Measurements from ENCODE around the gene SLIT3.

Gene SLIT3

DNA sequence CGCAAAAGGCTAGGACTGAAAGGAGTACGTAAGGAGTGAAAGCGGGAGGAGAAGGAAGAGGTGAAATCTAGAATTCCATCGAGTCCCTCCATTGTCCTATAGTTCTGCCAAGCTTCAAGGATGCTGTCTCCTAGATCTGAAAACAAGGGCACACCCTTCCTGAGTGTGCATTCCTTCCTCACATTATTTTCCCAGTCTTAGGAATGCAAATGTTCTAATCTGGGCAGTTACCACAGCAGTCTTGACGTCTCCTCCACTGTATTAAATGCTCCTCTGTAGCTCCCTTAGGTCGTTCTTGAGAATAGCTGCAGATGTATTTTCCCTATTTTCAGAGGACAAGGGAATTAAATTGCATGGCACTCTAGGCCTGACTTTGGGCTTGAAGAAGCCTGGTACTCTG lies 127.6 kb downstream of the SLIT3 start:
- Mint-ChIP-seq H3K4me1 (peaks cover 1% of the 10 kb centered on the region), H3K36me3 (ENCODE audit: low read depth) (no peaks in the 10 kb centered on the region), H3K4me3 (no peak overlapping the region), H3K27ac (no peak overlapping the region), H3K9me3 (no peaks in the 10 kb centered on the region), H3K27me3 (ENCODE audit: low read depth, poor library complexity) (peaks cover 18% of the 10 kb centered on the region)
- TF ChIP-seq, protein P1, sequence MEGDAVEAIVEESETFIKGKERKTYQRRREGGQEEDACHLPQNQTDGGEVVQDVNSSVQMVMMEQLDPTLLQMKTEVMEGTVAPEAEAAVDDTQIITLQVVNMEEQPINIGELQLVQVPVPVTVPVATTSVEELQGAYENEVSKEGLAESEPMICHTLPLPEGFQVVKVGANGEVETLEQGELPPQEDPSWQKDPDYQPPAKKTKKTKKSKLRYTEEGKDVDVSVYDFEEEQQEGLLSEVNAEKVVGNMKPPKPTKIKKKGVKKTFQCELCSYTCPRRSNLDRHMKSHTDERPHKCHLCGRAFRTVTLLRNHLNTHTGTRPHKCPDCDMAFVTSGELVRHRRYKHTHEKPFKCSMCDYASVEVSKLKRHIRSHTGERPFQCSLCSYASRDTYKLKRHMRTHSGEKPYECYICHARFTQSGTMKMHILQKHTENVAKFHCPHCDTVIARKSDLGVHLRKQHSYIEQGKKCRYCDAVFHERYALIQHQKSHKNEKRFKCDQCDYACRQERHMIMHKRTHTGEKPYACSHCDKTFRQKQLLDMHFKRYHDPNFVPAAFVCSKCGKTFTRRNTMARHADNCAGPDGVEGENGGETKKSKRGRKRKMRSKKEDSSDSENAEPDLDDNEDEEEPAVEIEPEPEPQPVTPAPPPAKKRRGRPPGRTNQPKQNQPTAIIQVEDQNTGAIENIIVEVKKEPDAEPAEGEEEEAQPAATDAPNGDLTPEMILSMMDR (IDR thresholded peaks at IDR 0.05): no peak
- no peak for DNase-seq

DNA sequence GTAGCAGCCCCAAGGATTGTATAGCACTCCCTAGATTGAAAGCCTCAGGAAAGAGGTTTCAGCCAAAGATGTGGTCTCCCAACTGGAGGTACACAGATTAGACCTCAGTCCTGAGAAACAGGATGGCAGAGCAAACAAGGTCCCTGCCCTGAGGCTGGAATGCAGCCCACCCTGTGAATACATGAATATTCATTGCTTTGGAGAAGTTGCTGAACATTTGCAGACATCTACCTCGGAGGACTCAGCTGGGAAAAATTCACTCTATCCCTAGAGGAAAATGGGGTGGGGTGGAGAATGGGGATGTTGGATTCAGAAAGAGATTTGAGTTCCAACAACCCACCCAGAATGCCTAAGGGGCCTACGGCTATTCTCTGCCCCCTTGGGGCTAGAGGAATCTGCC lies 129.4 kb downstream of the SLIT3 start:
- no peak for DNase-seq
- TF ChIP-seq, protein P1 (IDR thresholded peaks at IDR 0.05): no peak
- Mint-ChIP-seq H3K36me3 (ENCODE audit: low read depth) (no peaks in the 10 kb centered on the region), H3K27ac (no peak overlapping the region), H3K4me1 (peaks cover 10% of the 10 kb centered on the region), H3K27me3 (ENCODE audit: low read depth, poor library complexity) (peaks cover 15% of the 10 kb centered on the region), H3K4me3 (no peak overlapping the region), H3K9me3 (no peaks in the 10 kb centered on the region)

DNA sequence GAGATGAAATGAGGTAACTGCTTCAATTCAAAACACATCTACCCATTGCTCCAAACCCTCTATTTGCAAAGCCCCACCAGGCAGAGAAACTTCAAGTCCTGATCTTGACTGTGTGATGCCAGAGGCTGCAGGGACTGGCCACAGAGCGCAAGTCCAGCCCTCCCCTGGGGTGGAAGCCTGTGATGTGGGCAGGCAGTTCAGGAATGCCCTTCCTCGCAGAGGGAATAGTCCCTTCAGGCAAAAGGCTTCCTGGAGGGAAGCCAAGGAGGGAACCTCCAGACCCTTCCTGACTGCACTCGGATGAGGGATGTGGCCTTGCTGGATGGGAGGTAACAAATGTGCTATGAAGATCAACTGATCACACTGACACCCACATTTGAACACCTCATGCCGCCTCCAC lies 131.2 kb downstream of the SLIT3 start:
- Mint-ChIP-seq H3K4me1 (peaks cover 20% of the 10 kb centered on the region), H3K4me3 (no peak overlapping the region), H3K36me3 (ENCODE audit: low read depth) (no peaks in the 10 kb centered on the region), H3K27ac (no peak overlapping the region), H3K9me3 (no peaks in the 10 kb centered on the region), H3K27me3 (ENCODE audit: low read depth, poor library complexity) (peaks cover 15% of the 10 kb centered on the region)
- TF ChIP-seq, protein P1 (IDR thresholded peaks at IDR 0.05): no peak
- no peak for DNase-seq

DNA sequence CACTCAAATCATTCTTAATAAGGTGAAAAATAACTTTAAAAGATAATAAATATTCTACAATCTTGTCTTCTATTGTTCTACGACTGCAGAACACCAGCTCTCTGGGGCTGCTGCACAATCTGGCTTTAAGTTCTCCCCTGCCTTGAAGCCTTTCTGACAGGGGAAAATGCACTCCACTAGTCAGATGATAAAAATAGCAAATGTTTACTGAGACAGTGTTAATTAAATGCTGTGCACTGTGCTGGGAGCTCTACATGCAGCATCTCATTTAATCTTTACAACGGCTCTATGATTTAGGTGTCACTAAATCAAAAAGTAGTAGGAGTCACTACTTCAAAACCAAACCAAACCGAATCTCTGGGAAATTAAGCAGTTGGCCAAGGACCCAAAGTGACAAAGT lies 132.7 kb downstream of the SLIT3 start:
- Mint-ChIP-seq H3K9me3 (no peaks in the 10 kb centered on the region), H3K4me3 (no peak overlapping the region), H3K27ac (no peak overlapping the region), H3K36me3 (ENCODE audit: low read depth) (no peaks in the 10 kb centered on the region), H3K27me3 (ENCODE audit: low read depth, poor library complexity) (peaks cover 10% of the 10 kb centered on the region), H3K4me1 (peaks cover 34% of the 10 kb centered on the region)
- DNase-seq: no peak
- TF ChIP-seq, protein P1 (IDR thresholded peaks at IDR 0.05): no peak

DNA sequence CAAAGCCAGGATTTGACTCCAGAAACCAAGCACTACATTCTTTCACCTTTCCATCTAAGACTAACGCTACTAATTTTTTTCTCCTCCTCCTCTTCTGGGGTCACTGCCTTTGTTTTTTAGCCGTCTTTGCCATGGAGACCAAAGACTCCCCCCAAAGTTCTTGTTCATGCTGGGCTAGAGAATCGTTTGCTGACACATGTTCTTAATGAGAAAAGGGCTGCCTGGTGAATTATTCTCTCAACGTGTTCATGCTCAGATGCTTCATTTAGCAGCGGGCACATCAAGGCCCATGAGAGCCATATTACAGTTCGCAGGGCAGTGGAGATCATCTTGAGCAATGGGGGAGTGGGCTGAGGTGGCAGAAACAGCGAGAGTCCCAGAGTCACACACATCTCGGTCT lies 134.9 kb downstream of the SLIT3 start:
- peaks cover 1% of the 10 kb centered on the region for H3K9me3 Mint-ChIP-seq
- DNase-seq: no peak
- peaks cover 3% of the 10 kb centered on the region for H3K27me3 Mint-ChIP-seq (ENCODE audit: low read depth, poor library complexity)
- no peaks in the 10 kb centered on the region for H3K36me3 Mint-ChIP-seq (ENCODE audit: low read depth)
- no peak overlapping the region for H3K27ac Mint-ChIP-seq
- no peak overlapping the region for H3K4me3 Mint-ChIP-seq
- TF ChIP-seq, protein P1 (IDR thresholded peaks at IDR 0.05): no peak
- peaks cover 54% of the 10 kb centered on the region for H3K4me1 Mint-ChIP-seq

DNA sequence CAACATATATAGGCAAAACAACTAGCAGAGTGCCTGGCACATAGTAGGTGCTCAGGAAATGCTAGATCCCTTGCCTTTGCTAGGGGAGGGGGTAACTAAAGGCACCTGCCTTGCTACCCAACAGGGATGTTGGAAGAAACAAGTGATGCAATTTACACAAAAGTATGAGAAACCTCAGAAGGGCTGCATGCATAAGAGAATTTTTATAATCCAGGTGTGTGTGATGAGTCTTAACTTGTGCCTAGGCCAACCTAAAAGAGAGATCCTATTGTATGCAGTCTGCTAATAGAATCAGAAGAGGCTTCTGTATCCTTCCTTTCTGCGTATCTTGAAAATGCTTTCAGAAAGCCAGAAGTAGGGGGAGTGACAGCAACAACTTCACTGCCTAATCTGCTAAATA lies 135.9 kb downstream of the SLIT3 start:
- Mint-ChIP-seq H3K27me3 (ENCODE audit: low read depth, poor library complexity) (peaks cover 4% of the 10 kb centered on the region), H3K27ac (no peak overlapping the region), H3K36me3 (ENCODE audit: low read depth) (peaks cover 5% of the 10 kb centered on the region), H3K4me3 (no peak overlapping the region), H3K9me3 (peaks cover 12% of the 10 kb centered on the region), H3K4me1 (peaks cover 65% of the 10 kb centered on the region)
- DNase-seq: no peak
- TF ChIP-seq, protein P1 (IDR thresholded peaks at IDR 0.05): no peak

All from nephron progenitor cell (in vitro differentiated cells).